Suppressor macrophage treated with lipopolysaccharide for 1 hour (primary cell): Measurements from ENCODE around the gene INPP4B.

Experiments
- DNase-seq, 3 donors: peaks; one replicate each; pipeline ENCODE4 v3.0.0-alpha.2; 2020 to 2022

Gene INPP4B

DNA sequence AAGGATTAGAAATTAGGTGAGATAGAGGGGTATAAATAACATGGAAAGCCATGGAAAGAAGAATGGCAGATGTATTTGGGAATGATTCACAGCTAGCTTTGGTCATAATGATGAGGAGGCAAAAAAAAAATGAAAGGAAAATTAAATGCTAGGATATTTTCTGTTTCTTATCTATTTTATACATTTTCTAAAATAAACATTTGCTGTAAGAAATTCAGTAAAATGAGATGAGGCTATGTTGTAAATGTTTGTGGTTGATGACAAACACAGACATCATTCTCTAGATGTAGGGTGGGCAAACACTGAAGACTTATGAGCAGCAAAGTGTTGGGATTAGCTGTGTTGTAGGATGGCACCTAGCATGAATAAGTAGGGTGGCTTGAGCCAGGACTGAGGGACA lies 802.6 kb downstream of the INPP4B start:
- no peak for DNase-seq

DNA sequence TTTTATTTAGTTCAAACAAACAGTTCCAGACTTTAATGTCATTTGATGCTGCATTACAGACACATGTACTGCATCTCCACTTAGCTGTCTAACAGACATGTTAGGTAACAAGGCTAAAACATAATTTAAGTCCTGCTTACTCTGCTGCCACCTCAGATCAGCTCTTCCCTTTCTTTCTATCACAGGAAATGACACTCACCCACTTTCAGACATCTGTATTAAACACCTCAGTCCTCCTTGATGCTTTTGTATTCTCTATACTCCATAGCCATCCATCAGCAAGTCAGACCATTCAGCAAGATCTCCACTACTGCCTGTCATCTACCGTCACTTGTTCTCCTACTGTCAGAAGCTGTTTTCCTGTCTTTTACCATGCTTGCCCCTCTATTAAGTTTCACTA lies 804.3 kb downstream of the INPP4B start:
- DNase-seq: no peak

DNA sequence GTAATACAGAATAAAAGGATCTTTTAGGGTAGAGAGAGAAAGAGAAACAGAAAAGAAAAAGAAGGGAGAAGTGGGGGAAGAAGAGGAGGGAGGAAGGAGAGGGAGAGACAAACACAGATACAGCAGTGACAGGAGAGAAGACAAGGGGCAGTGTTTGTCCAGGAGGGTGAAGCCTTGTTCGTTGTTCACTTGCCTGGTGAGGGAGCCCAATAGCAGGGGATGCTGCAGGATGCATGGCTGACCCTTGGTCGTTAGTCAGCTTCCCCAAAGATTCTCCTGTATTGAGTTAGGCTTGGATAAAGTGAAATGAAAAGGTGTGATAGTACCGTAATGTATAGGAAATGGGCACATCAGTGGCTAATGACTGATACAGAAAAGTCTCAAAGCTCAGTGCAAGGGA lies 806.1 kb downstream of the INPP4B start:
- DNase-seq: no peak

DNA sequence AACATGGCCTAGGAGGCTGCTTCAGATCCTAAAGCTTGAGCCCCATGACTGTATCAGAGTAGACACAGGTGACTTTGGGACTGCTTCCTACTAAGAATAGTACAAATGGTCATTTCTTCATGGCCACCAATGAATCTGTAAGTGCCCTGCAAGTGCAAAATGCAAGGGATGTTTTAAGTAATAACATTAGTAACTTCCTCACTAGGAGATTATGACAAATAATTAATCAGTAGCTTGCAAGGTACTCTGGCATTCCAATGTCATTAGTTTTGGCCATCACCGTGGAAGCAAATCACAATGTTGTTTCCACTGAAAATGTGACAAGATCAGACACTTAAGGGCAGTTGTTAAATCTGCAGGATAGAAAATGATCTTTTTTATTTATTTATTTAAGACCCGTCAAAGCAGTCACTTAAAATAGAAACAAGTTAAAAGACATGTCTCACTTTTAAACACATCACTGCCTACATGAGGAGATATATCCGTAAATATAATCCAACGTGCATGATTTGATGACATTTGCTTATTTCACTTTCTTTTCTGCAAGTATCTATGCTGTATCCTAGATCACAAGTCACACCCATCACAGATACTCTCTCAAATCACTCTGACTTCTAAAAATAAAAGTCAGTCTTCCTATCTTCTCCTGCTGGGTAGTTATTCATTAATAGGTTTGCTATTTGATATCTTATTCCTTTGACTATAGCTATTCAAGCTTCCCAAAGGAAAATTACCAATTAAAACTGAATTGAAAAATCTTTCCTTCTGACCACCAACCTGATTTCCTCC lies 809.1 kb downstream of the INPP4B start:
- no peak for DNase-seq

DNA sequence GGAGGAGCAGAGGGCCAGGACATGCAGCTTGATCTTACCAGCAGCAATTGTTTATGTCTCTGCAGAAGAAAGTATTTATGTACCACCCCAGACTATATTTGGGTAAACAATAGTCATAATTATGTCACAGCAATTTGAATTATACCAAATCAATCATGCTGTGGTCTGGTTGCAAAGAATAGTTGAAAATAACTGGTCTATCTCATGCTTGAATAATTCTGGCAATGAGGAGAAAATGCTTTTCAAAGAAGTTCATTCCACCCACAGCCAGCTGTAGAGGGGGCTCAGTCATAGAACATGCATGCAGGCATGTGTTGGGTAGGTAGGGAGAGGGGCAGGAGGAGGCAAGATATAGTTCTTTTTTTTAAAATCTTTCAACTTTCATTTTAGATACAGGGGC lies 810.5 kb downstream of the INPP4B start:
- no peak for DNase-seq

DNA sequence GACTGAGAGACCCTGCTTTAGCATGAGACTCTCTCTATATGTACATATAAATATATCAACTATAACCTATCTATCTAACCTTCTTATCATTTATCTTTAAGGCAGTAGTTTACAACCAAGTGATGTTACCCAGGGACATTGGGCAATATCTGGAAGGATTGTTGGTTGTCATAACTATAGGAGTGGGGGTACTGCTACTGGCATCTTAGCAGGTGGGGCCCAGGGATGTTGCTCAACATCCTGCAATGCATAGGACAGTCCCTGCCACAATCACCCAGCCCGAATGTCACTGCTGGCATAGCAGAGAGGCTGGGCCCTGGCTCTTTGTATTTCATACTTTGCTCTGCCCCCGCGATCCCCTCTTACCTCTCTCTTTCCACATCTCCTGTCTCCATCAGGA lies 812.0 kb downstream of the INPP4B start:
- no peak for DNase-seq

DNA sequence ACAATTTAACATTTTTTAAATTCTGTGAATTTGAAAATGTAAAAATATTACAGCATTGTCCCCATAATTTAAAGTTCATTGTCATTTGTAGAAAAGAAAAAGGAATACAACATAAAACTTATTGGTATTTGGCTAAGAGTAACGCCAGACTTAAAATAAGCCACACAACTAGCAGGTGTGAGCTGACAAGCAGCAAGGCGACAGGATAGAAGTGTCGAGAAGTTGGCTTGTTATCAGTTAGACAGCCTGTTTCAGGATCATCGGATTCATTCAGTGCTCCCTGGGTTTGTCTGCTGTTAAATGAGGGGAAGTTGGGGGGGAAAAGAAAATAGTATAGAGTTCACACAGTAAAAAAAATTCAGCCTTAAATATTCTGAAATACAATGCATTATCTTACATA lies 816.1 kb downstream of the INPP4B start:
- no peak for DNase-seq

DNA sequence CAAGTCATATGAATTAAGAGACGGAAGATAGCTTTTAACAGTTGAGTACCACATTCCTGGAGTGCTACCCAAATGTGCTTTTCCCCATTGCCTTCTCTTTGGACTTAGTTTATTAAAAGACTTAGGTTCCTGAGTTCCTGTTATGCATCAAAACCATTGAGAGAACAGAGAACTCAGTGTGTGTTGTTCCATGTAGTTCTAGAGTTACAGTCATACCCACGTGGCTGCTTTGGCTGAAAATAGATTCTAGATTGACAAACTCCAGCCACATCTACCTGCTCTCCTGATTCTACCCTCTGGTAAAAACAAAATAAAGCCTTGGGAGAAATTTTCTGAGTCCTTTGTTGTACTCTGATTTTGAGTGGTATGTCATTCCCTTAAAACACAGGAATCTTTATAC lies 824.3 kb downstream of the INPP4B start:
- no peak for DNase-seq

DNA sequence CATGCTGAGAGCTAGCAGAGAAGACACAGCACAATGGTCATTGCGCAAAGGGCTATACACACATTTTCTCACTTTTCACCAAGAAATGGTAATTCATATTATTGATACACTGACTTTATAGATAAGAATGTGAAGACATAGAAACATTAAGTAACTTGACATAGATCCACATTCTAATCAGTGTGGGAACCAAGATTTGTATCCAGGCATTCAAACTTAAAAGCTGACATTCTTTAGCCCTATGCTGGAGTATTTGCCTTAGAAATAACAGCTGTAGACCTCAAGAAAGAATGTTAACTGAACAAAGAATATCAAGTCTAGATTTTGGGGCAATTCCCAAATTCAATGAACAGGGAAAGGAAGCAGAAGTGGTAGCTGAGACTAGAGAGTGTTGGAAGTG lies 824.9 kb downstream of the INPP4B start:
- DNase-seq: no peak

DNA sequence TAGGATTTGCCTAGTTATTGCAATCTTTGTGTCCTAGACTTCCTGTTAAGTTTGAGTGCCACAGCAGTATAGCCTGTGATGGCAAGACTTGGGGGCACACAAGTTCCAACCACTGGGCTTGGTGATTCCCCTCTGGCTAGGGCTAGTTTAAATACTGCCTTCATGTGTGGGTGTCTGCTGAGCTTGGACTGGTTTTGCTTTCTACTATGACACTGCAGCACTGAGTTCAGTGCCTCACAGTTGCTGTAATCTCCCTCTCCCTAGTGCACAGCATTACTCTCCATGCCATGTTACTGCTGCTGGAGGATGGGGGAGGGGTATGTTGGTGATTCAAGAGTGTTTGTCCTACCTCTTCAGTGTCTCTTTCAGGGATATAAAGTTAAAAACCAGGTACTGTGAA lies 830.1 kb downstream of the INPP4B start:
- no peak for DNase-seq

DNA sequence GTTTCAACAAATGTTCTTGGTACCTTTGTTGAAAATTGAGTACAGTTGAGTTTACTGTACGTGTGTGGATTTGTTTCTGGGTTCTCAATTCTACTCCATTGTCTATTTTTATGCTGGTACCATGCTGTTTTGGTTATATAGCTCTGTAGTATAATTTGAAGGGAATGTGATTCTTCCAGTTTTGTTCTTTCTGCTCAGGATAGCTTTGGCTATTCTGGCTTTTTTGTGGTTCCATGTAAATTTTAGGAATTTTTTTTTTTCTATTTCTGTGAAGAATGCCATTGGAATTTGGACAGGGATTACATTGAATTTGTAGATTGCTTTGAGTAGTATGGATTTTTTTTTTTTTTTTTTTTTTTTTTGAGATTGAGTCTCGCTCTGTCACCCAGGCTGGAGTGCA lies 836.4 kb downstream of the INPP4B start:
- no peak for DNase-seq

DNA sequence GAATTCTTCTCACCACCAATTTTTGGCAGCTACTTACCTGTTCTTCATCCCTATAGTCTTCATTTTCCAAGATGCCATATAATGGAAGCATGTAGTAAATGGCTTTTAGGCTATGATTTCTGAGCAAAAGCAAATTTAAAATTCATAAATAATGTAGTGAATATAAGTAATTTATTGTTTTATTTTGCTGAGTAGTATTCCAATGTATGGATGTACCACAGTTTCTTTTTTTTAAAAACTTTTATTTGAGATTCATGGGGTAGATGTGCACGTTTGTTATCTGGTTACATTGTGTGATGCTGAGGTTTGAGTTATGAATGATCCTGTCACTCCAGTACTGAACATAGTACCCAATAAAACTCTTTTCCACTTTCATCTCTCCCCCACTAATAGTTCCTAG lies 840.6 kb downstream of the INPP4B start:
- no peak for DNase-seq

DNA sequence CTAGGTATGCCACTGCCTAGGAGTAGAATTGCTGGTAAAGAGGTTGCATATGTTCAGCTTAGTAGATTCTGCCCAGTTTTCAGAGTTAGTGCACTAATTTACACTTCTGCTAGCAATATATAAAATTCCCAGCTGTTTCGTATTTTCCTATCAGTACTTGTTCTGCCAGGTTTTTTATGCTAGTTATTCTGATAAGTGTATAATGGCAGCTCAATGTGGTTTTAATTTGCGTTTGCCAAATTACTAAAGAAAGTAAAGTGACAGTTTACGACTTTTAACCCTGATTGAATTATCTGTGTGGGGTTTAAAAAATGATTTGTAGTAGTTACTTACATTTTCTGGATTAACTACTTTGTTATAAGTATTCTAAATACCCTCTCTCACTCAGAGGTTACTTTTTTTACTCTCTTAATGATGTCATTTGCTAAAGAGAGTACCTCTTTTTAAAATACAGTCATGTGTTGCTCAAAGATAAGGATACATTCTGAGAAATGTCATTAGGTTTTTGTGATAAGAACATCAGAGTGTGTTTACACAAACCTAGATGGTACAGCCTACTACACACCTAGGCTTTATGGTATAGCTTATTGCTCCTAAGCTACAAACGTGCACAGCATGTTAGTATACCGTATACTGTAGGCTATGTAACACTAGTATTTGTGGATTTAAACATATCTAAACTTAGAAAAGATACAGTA lies 846.5 kb downstream of the INPP4B start:
- no peak for DNase-seq

DNA sequence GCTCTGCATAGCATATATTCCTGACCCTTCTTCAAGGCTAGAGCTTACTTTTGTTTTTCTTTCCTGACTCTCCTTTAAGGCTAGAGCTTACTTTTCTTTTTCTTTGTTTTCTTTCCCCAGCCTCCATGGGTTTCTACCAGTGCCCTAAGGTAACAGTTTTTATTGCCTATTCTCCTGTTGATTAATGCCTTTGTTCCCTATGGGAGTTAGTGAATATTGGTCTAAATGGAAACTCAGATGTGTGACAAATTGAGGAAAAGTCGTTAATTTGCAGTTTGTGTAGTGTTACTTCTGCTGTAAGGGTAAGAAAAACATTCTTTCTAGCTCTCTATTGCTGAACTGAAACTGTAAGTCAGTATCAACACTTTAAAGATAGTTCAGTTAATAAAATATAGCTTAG lies 851.0 kb downstream of the INPP4B start:
- no peak for DNase-seq

DNA sequence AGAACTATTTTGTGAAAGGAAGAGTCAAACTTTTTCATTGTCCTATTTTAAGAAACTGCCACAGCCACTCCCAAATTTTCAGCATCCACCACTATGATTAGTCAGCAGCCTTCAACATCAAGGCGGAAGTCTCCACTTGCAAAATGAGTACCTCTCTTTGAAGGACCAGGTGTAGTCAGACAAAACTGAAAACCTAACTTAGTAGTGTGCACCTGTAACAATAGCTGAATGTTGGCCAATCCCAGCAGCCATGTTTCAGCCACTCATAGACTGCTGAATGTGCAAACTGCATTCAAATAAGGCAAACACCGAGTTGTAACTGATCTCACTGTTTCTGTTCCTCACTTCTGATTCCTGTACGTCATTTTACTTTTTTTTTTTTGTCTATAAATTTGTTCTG lies 868.7 kb downstream of the INPP4B start:
- no peak for DNase-seq
